HG03469 (cell line): Measurements from ENCODE around the gene GALNT7.
"Not testable (repeated sequence)": the region's sequence is repeated elsewhere in the genome, so short reads cannot be mapped to it uniquely, and the experiment has no call there.

Source experiments
- ATAC-seq: cut with Tn5 transposase; IDR thresholded peaks from one replicate; pipeline ENCODE4 v1.9.1; 2021; ENCODE audit warnings: mild to moderate bottlenecking, moderate library complexity, moderate number of reproducible peaks; ENCODE audit not compliant: unreplicated experiment

The GALNT7 gene

GRCh38 chr4:173166491-173166890, 2.1 kb upstream of the GALNT7 start:
- ATAC-seq: no peak

- ATAC-seq: no peak
Measured at GRCh38 chr4:173167758-173168395, 734 bp upstream of the GALNT7 start.

GRCh38 chr4:173169178-173169427, 492 bp downstream of the GALNT7 start:
- ATAC-seq: peak; percentile 17

- ATAC-seq: peak; percentile 51
Measured at GRCh38 chr4:173169428-173170181, 994 bp downstream of the GALNT7 start.

GRCh38 chr4:173170182-173170778, 1.7 kb downstream of the GALNT7 start:
- no peak for ATAC-seq

- ATAC-seq: no peak
Measured at GRCh38 chr4:173171098-173171497, 2.5 kb downstream of the GALNT7 start.

GRCh38 chr4:173171987-173172386, 3.4 kb downstream of the GALNT7 start:
- ATAC-seq: no peak

- ATAC-seq: no peak
Measured at GRCh38 chr4:173174184-173174583, 5.6 kb downstream of the GALNT7 start.

GRCh38 chr4:173174594-173175012, 6.0 kb downstream of the GALNT7 start:
- ATAC-seq: no peak

- ATAC-seq: no peak
Measured at GRCh38 chr4:173176010-173176409, 7.4 kb downstream of the GALNT7 start.

- no peak for ATAC-seq
Measured at GRCh38 chr4:173177232-173177631, 8.6 kb downstream of the GALNT7 start.

GRCh38 chr4:173178144-173178543, 9.5 kb downstream of the GALNT7 start:
- ATAC-seq: no peak

GRCh38 chr4:173181848-173182247, 13.2 kb downstream of the GALNT7 start:
- ATAC-seq: no peak

- ATAC-seq: no peak
Measured at GRCh38 chr4:173182403-173182802, 13.8 kb downstream of the GALNT7 start.

GRCh38 chr4:173183659-173184247, 15.1 kb downstream of the GALNT7 start:
- ATAC-seq: not testable (repeated sequence)

- ATAC-seq: peak; percentile 37
Measured at GRCh38 chr4:173185847-173186510, 17.4 kb downstream of the GALNT7 start.

GRCh38 chr4:173187732-173188131, 19.1 kb downstream of the GALNT7 start:
- ATAC-seq: no peak

GRCh38 chr4:173188648-173189047, 20.0 kb downstream of the GALNT7 start:
- ATAC-seq: no peak

GRCh38 chr4:173189117-173189693, 20.6 kb downstream of the GALNT7 start:
- ATAC-seq: no peak

GRCh38 chr4:173191623-173192041, 23.0 kb downstream of the GALNT7 start:
- ATAC-seq: no peak
